ENCODE data around the gene RNASE2. TPM values are rescaled to one million over a fixed set of nuclear protein-coding genes. Genes with fewer than 3 reads are reported as not detected.

RNASE2 gene
- total and polyA plus RNA-seq, 8 donors = 0.78 to 30.6 (median 2.2) TPM

- no peaks in the 10 kb centered on the region for H3K9me3 ChIP-seq
- ATAC-seq (no peak), DNase-seq (no peak)
- TF ChIP-seq, protein P1, sequence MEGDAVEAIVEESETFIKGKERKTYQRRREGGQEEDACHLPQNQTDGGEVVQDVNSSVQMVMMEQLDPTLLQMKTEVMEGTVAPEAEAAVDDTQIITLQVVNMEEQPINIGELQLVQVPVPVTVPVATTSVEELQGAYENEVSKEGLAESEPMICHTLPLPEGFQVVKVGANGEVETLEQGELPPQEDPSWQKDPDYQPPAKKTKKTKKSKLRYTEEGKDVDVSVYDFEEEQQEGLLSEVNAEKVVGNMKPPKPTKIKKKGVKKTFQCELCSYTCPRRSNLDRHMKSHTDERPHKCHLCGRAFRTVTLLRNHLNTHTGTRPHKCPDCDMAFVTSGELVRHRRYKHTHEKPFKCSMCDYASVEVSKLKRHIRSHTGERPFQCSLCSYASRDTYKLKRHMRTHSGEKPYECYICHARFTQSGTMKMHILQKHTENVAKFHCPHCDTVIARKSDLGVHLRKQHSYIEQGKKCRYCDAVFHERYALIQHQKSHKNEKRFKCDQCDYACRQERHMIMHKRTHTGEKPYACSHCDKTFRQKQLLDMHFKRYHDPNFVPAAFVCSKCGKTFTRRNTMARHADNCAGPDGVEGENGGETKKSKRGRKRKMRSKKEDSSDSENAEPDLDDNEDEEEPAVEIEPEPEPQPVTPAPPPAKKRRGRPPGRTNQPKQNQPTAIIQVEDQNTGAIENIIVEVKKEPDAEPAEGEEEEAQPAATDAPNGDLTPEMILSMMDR (IDR thresholded peaks at IDR 0.05) = no peak
- no peaks in the 10 kb centered on the region for H3K36me3 ChIP-seq
- no peak overlapping the region for H3K27ac ChIP-seq
- peaks cover 0 to 15% of the 10 kb centered on the region in 2 donors for H3K4me1 ChIP-seq
- no peak overlapping the region for H3K4me3 ChIP-seq
- intact Hi-C loops (cut with DNase I) = no loop called here
- no peaks in the 10 kb centered on the region for H3K27me3 ChIP-seq
Observed at GRCh38 chr14:20969336-20969735, 14.0 kb downstream of the RNASE2 start.

DNA sequence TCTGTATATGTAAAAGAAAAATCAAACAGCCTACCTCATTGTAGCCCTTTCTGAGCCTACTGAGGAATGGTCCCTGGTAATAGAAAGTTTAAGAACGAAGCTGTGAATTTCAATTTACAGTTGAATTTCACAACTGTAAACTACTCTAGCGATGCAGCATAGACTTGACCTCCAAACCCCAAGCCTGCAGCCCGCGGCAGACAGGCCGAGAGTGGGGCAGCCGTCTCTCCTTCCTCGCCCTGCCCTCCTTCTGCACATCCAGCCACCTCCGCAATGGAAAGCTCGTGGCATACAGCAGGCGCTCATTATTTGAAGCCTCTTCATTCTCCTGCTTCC, 15.3 kb downstream of the RNASE2 start:
- Histone ChIP-seq H3K27me3 (no peaks in the 10 kb centered on the region), H3K4me1 (peaks cover 0 to 15% of the 10 kb centered on the region in 2 donors), H3K27ac (peak overlapping the region in 1 of 2 donors; percentile 68), H3K4me3 (peak overlapping the region; percentile 44 to 57), H3K36me3 (no peaks in the 10 kb centered on the region), H3K9me3 (no peaks in the 10 kb centered on the region)
- ATAC-seq (peak; percentile 13), DNase-seq (no peak)
- intact Hi-C loops (cut with DNase I) = no loop called here
- TF ChIP-seq, protein P1 (IDR thresholded peaks at IDR 0.05) = no peak

DNA sequence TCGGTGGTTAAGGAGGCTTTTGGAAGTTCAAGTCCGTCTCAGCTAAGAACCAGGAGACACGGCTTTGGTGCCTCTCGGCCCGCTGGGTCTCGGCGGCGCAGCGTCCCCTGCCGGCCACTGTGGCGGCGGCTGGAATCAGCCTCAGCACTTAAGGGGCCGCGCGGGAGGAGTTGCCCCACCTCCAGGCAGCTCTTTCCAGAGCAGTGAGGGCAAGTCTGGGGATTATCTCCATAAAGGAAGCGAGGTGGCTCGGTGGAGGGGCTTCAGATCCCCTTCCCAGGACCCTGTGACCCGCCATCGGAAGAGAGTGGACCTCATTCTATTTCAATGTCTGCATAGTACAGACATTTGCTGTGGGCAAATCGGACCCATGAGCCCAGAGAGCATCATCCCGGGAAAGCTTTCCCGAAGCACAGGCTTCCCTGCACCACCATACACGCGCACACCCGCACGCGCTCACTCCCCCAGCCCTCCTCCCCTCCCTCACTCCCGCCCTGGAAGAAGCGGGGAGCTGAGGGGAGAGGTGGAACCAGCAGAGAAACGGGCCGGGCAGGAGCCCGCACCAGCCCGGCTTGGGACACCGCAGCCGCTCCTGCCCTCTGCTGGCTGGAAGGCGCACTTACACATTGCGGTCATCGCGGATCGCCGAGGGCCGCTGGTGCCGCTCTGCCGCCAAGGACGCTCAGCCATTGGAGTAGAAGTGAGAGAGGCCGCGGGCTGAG, 15.9 kb downstream of the RNASE2 start:
- TF ChIP-seq, protein P1 (IDR thresholded peaks at IDR 0.05) = peak; percentile 81 to 86
- ATAC-seq (peak; percentile 99), DNase-seq (peak; percentile 83 to 98 (median 90))
- Histone ChIP-seq H3K27me3 (no peaks in the 10 kb centered on the region), H3K27ac (peak overlapping the region; percentile 37 to 68), H3K4me3 (peak overlapping the region; percentile 44 to 57), H3K9me3 (no peaks in the 10 kb centered on the region), H3K4me1 (peaks cover 0 to 15% of the 10 kb centered on the region in 2 donors), H3K36me3 (no peaks in the 10 kb centered on the region)
- intact Hi-C loops (cut with DNase I) = no loop called here

GRCh38 chr14:20971705-20972021, 16.4 kb downstream of the RNASE2 start:
- TF ChIP-seq, protein P1 (IDR thresholded peaks at IDR 0.05) = no peak
- Histone ChIP-seq H3K27ac (peak overlapping the region; percentile 37 to 68), H3K4me1 (peaks cover 0 to 15% of the 10 kb centered on the region in 2 donors), H3K36me3 (no peaks in the 10 kb centered on the region), H3K27me3 (no peaks in the 10 kb centered on the region), H3K9me3 (no peaks in the 10 kb centered on the region), H3K4me3 (peak overlapping the region; percentile 44 to 57)
- ATAC-seq (peak; percentile 12), DNase-seq (no peak)
- intact Hi-C loops (cut with DNase I) = no loop called here

DNA sequence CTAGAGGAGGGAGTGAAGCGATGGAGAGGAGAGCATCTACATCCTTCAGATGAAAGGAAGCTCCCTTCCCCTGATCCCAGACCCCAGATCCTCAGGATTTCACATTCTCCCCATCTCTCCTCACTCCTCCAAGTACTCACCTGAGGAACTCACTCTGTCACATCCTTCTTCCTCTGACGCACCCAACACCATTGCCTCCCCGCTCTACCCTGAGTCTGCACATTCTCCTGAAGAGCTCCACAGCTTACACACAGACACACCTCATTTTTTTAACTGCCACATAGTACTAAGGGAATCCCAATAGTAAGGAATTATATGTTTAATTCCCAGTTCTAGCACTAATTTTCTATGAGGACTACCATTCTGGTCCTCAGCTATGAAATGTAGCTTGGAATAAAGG, 18.2 kb downstream of the RNASE2 start:
- Histone ChIP-seq H3K9me3 (no peaks in the 10 kb centered on the region), H3K4me1 (peaks cover 0 to 15% of the 10 kb centered on the region in 2 donors), H3K36me3 (no peaks in the 10 kb centered on the region), H3K27ac (no peak overlapping the region), H3K4me3 (no peak overlapping the region), H3K27me3 (no peaks in the 10 kb centered on the region)
- DNase-seq = no peak
- intact Hi-C loops (cut with DNase I) = no loop called here
- TF ChIP-seq, protein P1 (IDR thresholded peaks at IDR 0.05) = no peak
- no peak for ATAC-seq
